ENCODE data around the gene SMOC2.
"Not testable (repeated sequence)": the region's sequence is repeated elsewhere in the genome, so short reads cannot be mapped to it uniquely, and the experiment has no call there.

SMOC2 gene

DNA sequence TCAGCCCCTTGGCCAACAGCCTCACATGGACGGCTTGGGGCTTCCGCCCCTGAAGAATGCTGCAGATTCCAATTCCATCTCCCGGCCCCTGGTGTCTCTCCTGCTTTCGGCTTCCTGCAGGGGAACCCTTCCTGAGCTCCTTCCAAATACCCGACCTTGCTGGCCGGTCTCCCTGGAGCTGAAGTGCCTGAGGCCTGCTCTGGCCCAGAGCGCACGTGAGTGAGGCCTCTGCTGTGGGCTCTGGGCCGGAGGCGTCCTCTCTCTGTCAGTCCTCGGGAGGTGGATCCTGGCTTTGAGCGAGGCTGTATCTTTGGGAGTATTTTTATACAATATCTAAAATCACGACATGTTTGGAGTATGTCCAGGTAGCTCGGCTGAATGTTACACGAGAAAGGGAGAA lies 253.8 kb downstream of the SMOC2 start:
- DNase-seq, result not testable (repeated sequence)

DNA sequence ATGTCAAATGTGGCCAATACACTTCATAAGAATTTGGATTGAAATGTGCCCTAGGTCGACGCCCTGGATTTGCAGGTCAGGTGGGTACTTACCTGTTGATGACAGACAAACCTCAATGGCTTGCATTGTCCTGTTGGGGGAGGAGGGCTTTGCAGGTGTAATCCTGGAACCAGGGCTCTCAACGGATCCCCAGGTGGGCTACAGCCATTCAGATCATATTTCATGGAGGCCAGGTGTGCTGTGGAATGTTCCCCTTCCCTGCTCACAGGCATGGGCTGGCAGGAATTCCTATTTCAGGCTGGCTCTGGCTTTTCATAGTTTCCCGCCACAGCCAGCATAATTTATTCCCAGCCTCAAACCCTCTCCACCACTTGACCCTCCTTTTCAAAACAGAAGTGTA lies 254.7 kb downstream of the SMOC2 start:
- no peak for DNase-seq

DNA sequence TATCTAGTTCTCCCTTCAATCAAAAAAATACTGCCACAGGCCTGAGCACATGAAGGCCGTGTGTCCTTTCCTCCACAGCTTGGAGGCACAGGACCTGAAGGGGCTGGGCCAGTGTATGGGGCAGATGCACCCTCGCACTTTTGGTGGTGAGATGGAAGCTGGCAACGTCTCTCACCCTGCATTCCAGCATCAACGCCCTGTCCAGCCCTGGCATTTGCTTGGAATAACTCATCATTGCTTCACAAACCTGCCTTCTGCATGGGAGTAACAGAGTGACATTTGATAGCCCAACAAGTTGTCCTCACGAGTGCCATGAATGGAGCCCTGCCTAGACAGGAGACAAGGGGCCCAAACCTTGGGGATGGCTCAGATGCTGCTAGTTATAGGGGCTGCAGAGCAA lies 257.9 kb downstream of the SMOC2 start:
- no peak for DNase-seq

DNA sequence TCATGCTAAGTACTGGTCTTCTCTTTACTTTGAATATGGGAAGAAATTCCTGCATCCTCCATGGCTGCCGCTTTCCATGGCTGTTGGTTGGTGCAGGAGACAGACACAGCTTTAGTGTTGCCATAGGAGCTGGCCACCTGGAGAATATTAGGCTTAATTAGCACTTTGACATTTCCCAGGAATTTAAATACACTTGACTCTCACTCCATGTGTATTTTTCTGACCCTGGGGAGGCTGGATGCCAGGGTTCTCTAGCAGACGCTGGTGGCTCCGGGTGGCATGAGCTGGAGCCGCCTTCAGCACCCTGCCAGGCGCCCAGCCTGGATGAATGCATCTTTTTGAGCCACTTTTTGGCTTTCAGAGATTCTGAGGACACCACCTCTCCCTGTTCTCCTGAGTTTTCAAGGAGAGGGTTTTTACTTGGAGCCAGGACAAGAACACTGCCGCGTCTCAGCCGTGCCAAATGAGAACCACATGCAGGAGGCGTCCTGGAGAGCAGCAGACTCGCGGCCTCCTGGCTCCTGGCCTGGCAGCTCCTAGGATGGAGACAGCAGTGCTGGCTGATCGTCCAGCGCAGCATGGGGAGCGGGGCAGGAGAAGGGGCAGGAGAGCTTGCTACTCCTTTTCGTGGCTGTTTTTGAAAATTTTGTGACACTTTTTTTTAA lies 258.8 kb downstream of the SMOC2 start:
- no peak for DNase-seq

DNA sequence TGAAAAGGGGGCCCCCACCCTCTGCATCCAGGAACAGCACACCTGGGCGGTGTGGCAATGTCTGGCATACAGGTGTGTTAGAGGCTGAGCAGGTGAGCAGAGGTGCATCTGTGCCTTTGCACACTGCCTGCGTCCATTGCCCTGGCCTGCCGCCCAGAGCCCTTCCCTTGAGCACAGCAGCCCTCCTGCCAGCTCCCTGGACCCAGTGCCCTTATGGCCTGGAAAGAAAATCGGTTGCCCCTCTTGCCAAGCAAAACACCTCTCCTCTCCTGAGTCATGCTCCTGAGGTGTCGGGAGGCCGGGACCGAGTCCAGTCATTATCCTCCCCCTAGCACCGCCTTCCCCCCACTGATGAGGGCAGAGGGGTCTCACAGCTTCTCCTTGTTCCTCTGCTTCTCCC lies 259.9 kb downstream of the SMOC2 start:
- no peak for DNase-seq

DNA sequence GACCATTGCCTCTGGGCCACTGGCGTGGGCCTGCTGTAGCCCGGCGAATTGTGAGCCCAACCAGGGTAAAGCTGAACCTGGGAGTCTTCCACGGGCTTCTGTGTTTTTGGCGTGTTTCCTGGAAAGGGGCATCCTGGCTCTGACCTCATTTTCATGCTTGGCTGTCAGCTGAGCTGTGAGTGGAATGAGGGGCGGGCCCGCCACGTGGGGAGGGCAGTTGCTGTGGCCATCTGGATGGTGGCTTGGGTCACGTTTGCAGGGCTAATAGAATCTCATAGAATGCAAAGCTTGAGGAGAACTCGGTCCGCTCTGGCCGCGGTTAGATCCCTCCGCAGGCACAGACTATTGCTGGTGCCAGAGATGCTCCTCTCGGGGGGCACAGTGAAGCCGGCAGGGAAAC lies 263.0 kb downstream of the SMOC2 start:
- DNase-seq, result no peak

DNA sequence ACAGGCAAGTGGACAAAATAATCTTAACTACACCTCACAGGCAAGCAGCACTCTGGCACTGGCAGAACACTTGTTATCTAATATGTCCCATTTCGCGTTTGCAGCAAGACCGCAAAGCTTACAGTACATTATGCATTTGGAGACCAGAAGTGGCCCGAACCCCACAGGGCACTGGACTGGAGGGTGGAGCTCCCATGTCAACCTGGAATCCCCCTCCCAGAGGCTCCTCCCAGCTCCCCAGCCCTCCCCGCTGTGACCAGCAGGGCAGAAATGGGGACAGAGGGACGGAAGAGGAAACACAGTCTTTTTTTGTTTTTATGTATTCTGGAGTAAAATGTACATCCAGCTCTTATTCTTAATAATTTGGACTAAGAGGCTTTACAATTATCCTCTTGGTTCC lies 263.7 kb downstream of the SMOC2 start:
- no peak for DNase-seq

DNA sequence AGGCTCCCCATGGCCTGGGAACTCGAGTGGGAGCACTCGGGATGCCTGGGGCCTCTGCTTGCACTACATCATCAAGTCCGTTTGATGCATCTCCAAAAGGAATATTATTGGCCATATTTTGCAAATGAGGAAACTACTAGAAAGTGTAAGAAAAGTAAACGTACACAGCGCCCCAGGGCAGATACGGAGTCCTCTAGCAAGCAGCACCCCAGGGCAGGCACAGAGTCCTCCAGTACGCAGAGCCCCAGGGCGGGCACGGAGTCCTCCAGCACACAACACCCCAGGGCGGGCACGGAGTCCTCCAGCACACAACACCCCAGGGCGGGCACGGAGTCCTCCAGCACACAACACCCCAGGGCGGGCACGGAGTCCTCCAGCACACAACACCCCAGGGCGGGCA lies 264.3 kb downstream of the SMOC2 start:
- DNase-seq, result not testable (repeated sequence)

DNA sequence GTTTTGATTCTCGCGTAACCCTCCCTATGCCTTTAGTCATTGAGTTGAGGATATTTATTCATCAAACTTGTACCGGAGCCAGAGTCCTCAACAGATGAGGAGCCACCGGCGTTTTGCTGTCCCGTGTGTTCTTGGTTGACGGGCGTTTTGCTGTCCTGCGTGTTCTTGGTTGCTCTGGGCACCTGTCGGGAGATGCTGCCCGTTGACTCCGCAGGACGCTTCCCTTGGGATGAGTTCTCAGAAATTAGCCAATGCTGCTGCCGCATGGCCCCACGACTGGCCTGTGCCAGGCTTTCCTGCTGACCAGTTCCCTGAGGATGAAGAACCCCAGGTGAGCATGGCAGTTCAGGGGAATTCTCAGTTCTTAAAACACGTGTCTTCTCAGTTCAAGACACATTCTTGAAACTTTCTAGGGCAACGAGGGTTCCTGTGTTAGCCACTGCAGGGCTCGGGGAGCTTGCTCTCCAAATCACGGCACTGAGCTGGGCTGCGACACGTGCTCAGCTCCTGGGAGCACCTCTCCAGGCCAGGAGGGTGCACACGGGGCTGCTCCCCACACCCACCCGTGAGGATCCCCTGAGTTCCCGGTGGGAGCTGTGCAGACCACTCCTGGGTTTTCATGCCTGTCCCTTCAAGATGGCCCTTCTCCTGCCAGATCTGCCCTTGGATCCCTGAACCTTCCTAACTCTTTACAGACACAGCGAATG lies 265.6 kb downstream of the SMOC2 start:
- DNase-seq, result no peak

DNA sequence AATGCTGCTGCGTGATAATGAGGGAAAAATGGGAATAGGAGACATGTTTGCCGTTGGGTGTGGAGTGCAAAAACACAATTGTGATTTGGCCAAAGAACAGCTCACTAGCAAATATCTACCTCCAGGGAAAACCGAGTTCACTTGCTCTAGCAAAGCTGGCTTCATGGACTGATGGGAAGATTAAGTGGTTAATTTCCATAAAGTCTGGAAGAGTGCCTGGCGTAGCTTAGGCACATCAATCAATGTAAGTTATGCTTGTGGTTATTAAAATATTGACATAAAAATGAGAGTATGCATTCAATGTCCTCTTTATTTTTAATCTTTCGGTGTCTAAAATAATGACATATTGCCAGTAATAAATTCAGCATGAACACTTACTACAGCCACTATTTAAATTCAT lies 267.5 kb downstream of the SMOC2 start:
- DNase-seq, result no peak

DNA sequence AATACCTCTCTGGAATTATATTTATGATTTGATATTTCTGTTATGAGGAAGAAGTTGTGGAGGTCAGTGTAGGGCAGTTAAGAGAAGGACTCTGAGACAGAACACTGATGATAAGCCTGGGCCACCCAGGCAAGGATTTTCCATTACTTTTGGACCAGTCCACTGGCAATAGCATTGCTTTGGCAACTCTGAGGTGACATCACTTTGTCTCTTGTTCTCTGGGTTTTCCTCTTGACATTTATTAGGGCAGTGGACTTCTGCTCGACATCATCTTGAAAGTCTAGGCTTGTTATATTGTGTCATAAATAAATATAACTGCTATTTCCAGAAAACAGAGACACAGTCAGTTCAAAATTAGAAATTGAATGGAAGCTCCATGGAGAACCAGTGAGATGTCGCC lies 268.0 kb downstream of the SMOC2 start:
- no peak for DNase-seq

DNA sequence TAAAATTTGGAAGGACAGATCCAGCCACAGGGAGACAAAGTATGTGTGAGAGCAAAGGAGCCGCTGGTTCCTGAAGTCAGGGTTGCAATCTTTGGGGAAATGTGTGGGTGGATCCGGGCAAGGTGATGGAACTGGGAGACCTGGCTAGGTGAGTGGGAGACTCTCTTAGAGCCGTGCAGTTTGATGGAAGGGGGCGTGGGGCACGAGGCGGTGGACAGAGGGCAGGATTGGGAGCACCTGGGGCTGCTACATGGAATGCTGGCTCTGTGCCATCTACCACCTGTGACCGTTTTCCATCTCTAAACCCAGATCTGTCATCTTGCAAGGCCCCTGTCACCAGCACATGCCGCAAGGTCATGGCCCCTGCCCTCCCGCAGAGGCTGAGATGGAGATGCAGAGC lies 268.4 kb downstream of the SMOC2 start:
- DNase-seq, result no peak

DNA sequence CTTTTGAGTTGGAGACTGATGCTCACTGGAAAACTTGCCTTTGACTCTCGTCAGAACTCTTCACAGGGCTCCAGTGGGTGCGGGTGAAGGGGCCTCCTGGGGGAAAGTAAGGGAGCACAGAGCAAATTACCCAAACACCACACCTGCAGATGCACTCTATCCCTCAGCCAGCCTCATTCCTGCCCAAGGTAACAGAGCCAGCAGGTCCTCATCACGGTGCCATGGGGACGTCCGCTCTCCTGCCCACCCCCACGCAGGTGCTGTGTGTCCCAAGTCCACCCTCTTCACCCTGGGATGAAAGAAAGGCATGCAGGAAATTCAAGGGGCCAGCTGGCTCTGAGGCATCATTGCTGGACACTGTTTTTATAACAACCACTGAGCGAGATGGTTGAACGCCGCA lies 269.0 kb downstream of the SMOC2 start:
- no peak for DNase-seq

DNA sequence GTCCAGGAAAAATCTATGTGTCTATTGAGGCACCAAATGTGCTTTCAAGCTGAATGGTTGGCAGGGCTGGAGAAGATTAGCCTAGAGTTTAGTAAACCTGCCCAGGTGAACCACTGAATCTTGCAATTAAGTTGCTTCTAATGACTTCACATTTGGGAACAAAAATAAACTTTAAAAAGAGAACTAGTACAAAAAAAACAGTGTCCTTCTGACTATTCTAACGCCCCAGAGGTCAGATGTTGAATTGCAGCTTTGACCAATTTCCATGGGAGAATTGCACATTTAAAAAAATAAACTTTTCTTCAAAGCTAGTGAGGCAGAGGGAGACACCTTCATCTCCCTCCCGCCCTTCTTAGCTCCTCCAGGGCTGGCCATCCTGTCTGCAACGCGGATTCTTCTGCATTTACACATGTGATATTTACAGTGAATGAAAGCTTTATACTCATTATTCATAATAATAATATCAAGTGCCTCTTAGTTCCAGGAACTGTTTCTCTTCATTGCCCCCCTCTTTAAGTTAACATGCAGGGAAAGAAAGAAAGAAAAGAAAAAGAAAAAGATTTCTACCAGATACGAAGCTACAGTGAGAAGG lies 270.2 kb downstream of the SMOC2 start:
- DNase-seq, result no peak

DNA sequence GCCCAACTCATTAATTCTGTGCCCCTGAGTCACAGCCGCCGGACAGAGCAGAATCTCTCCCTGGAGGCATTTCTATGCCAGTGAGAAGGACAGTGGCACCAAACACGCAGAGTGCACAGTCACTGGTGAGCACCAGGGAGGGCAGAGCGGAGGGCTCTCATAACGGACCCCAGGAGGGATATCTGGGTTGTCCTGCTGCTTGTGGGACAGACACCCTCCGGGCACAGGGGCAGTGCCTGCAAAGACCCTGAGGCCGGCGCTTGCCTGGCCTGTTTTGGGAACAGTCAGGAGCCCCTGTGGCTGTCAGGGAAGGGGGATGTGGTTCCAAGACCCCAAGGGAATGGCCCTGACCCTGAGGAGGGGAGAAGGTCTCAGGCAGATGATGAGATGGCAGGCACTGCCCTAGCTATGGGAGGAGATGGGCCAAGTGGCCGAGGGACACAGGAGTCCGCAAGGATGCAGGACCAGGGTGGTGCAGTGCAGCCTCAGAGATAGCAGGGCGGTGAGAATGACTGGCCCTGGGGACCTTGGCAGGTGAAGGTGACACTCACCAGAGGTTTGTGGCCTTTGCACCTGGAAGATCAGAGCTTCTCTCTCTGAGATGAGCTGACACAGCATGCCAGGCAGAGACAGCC lies 270.8 kb downstream of the SMOC2 start:
- DNase-seq, result no peak

DNA sequence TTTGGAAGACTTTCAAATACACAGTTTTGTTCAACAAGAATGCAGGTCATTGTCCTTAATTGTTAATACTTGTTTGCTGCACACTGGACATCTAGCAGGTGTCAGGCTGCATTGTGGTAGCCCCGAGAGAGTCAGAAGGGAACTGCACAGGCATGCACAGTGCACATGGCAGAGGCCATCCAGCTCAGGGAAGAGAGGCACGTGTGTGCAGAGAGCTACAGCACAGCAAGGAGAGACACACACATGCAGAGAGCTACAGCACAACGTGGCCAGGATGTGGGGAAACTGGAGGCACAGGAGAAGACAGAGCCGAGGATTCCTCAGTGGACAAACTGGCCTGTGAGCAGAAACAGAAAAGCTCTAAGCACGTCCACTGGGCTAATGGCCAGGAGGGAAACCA lies 272.0 kb downstream of the SMOC2 start:
- DNase-seq, result no peak

DNA sequence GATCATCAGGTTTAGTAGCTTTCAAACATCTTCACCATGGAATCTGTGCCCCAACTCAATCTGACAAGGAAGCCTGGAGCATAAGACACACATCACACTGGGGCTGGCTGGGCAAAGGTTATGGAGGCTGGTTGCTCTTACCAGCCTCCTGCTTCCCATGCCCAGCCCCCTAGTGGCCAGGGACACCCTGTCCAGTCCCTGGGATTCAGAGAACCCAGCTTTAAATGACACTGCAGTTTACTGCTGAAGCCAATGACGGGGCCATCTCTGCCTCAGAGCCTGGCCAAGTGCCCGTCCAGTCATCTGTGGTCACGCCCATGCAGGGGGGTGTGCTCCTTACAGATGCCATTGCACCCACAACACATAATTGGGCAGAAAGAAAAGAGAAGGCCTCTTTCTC lies 272.9 kb downstream of the SMOC2 start:
- no peak for DNase-seq

DNA sequence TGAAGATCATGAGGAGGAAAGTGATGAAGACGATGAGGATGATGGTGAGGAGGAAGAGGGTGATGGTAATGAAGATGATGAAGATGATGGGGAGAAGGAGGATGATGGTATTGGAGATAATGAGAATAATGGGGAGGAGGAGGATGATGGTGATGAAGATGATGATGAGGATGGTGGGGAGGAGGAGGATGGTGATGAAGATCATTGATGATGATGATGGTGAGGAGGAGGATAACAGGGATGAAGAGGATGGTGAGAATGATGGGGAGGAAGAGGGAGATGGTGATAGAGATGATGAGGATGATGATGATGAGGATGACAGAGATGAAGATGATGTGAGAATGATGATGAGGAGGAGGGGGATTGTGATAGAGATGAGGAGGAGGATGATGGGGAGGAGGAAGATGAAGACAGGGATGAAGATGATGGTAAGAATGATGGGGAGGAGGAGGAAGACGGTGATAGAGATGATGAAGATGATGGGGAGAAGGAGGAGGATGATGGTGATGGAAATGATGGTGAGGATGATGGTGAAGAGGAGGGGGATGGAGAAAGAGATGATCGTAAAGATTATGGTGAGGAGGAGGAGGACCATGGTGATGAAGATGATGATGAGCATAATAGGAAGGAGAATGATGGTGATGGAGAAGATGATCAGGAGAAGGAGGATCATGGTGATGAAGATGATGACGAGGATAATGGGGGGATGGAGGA lies 273.7 kb downstream of the SMOC2 start:
- no peak for DNase-seq

DNA sequence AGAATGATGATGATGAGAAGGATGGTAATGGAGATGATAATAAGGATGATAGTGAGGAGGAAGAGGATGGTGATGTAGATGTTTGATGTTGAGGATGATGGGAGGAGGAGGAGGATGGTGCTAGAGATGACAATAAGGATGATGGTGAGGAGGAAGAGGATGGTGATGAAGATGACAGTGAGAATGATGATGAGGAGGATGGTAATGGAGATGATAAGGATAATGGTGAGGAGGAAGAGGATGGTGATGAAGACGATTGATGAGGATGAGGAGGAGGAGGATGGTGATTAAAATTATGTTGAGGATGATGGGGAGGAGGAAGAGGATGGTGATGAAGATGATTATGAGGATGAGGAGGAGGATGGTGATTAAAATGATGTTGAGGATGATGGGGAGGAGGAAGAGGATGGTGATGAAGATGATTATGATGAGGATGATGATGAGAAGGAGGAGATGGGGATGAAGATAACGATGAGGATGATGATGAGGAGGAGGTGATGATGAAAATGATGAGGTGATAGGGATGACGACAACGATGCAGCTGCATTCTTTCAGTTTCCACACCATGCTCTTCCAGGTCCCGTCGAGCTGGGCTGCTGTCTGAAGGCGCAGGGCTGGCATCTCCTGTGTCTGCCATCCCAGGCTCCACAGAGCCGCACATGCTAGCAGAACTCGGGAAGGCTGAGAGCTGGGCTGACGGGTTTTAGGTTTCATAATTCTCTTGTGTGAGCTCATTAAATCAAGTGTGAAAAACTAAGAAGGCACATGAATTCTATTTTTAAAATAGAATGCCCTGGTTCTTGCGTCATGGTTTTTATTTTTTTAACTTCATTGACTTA lies 274.9 kb downstream of the SMOC2 start:
- DNase-seq, result no peak

DNA sequence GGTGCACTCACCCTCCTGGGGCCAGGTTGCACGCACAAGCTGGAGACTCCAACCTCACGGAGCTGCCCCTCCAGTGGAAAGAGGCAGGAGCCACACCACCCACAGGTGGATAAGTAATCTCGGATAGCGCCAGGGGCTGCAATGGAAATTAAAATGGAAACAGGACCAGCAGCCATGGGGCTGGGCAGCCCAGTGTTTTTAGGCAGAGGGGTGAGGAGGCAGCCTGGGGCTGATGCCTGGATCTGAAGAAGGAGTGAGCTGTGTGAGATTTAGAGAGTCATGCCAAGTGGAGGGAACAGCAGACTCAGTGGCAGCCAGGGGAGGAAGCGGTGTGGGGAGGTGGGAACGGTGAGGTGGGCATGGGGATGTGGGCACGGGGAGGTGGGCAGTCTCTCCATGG lies 275.6 kb downstream of the SMOC2 start:
- no peak for DNase-seq

DNA sequence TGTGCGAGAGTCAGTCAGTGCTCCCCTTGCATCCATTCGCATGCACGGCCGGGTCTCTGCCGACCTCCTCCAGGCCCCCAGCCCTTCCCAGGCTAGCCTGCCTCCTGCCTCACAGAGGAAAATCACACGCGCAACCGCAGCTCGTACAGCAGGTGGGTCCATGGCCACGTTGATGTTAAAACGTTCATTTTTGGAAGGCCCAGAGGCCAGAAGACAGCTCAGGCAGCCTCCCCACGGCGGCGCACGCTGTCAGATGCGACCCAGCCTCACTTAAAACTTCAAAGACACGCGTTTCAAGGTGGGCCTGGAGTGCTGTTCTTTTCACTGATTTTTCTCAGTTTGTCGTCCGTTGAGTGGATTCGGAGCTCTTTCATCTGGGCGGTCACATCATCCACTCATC lies 276.5 kb downstream of the SMOC2 start:
- no peak for DNase-seq

All from DMS79 treated with DMSO at 0.1 percent for 48 hours (cell line).